Skeletal muscle cell (primary cell): ENCODE results near the gene HIVEP3.

Experiments used
- DNase-seq: peaks from one replicate; pipeline ENCODE4 v3.0.0-alpha.2; 2010; ENCODE audit warnings: low read depth
- H3K4me3 ChIP-seq: 2 replicates; pipeline ENCODE4 v1.5.1; 2011; ENCODE audit warnings: low read depth, mild to moderate bottlenecking, control low read depth, low read length, moderate library complexity

The HIVEP3 gene

GRCh38 chr1:41483960-41484401 lies 434.7 kb downstream of the HIVEP3 start:
- H3K4me3 ChIP-seq, result no peak overlapping the region
- DNase-seq, result no peak

GRCh38 chr1:41483001-41483850 lies 435.5 kb downstream of the HIVEP3 start:
- no peak overlapping the region for H3K4me3 ChIP-seq
- no peak for DNase-seq

DNA sequence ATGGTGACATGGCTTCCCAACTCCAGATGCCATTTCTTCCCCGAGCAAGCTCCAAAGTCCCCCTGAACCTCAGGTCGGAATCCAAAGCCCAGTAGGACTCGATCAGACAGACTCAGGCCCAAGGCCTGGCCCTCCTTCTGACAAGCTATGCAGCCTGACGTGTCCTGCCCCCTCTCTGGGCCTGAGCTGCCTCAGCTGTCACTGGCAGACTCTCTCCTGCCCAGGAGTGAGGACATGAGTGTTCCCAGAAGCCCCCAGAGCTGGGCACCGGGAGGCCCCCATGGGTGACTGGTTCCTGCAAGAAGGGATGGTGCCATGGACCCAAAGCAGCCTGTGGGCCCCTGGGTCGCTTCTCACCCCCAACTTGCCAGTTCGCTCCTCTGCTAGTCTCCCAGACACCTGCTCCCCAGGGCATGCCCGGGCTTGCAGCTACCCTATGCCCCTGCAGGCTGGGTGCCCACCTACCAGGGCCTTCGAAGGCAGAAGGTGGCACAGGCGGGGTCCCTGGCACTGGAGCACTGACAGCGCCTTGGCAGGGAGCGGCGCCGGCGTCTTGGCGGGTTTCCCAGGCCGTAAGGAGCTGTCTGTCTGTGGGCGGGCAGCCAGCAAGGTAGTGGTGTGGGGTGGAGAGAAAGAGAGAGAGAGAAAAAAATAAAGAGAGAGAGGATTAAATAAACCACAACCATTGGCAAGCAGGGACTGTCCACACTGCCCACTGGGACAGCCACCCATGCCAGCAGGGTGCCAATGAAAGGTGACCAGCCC lies 436.5 kb downstream of the HIVEP3 start:
- no peak overlapping the region for H3K4me3 ChIP-seq
- DNase-seq, result no peak

- H3K4me3 ChIP-seq, result no peak overlapping the region
- no peak for DNase-seq
These were observed 437.5 kb downstream of the HIVEP3 start for GRCh38 chr1:41481109-41481775.

- no peak for DNase-seq
- no peak overlapping the region for H3K4me3 ChIP-seq
These were observed 438.3 kb downstream of the HIVEP3 start for GRCh38 chr1:41480204-41481108.

DNA sequence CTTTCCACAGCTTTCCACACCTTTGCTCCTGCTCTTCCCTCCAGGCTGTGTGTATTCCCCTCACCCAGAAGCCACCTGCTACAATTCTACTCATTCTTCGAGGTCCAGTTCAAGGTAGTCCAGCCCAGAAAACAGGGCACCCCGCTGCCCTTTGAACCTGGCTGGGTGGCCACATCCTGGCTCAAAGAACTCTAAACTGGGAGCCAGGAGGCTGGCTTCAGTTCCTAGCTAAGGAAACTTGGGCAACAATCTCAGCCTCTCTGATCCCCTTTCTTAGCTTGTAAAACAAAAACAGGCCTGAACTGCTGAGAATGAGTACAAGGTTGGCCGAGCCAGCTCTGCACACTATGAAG lies 438.9 kb downstream of the HIVEP3 start:
- no peak overlapping the region for H3K4me3 ChIP-seq
- DNase-seq, result no peak

GRCh38 chr1:41479000-41479807 lies 439.5 kb downstream of the HIVEP3 start:
- H3K4me3 ChIP-seq, result no peak overlapping the region
- DNase-seq, result no peak

DNA sequence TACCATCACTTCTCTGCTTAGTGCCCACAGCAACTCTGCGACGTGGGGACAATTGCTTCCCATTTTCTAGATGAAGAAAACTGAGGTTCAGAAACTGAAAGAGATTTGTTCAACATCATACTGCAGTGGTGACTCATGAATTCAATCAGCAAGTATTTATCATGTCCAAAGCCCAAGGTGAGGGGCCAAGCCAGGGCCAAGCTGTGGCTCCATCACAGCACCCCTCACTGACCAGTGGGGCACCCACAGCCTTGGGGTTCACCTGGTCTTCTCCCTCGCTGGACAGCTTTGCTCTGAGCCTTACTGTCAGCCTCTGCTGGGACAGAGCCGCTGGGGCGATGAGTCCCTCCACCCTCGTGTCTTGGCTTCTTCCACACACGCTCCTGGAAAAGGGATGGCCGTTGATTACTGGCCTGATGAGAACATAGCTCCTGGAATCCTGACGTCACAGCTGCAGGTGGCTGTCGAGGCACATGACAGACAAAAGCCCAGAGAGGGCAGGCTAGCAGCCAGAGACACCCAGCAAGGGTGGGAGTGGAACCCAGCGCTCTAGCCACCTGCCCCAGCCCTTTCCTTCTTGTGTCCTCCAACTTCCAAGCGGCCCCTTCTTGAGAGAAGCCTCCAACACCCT lies 440.5 kb downstream of the HIVEP3 start:
- DNase-seq, result no peak

DNA sequence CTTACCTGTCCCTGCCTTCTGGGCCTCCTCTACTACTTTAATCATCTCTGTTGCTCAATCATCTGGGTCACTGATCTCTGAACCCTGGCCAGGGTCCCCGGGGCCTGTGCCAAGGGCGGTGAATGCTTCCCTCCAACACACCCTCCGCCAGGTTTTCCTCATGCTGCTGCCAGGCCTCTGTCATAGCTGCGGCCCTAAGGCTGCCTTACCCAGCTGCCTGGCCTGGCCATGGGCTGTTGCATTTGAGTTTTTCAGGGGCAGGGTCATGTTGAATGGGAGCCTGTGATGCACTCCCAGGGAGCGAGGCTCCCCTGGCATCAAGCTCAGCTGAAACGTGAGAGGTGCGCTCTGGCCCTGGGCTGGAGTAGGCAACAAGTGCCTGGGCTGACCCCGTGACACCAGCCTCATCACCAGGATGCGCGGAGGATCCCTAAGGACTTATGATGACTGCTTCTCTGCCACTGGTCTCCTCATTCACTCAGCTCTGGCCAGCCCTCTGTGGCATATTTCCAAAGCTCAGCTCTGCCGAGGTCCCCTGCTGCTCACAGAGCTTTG lies 441.8 kb downstream of the HIVEP3 start:
- no peak overlapping the region for H3K4me3 ChIP-seq
- DNase-seq, result no peak

More for the DNA sequence above, 440.5 kb downstream of the HIVEP3 start:
- no peak overlapping the region for H3K4me3 ChIP-seq

DNA sequence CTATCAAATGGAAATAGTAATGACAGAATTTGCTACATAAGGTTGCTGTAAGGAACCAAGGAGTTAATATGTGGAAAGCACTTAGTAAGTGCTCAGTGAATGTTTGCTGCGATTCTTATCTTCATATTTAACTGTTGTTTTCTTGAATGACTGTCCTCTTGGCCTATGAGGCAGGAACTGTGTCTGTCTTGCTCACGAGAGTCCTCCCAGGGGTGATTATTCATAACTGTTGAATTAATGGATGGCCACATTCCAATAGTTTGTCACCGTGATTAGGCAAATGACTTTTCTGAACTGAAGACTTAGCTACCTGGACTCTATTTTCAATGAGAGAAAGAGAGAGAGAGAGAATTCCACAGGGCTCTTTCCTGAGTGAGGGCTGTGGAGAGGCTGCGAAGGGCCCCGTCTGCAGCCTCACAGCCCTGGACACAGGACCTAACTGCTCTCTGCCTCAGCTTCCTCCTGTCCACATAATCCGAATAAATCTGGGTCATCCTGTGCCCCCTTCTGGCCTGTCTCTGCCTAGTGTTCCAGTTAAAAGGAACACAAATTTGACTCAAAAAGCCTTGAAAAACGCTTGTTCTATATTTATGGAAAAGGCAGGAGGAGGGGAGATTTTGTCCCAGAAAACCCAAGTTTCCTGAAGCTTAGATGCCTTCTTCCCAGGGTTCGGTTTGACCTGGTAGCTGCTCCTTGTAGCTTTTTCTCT lies 442.7 kb downstream of the HIVEP3 start:
- H3K4me3 ChIP-seq, result no peak overlapping the region
- no peak for DNase-seq

- no peak for DNase-seq
These were observed 443.4 kb downstream of the HIVEP3 start for GRCh38 chr1:41475346-41475745.

GRCh38 chr1:41474490-41475271 lies 444.0 kb downstream of the HIVEP3 start:
- DNase-seq, result no peak
- H3K4me3 ChIP-seq, result no peak overlapping the region

More at GRCh38 chr1:41475346-41475745, 443.4 kb downstream of the HIVEP3 start:
- no peak overlapping the region for H3K4me3 ChIP-seq

DNA sequence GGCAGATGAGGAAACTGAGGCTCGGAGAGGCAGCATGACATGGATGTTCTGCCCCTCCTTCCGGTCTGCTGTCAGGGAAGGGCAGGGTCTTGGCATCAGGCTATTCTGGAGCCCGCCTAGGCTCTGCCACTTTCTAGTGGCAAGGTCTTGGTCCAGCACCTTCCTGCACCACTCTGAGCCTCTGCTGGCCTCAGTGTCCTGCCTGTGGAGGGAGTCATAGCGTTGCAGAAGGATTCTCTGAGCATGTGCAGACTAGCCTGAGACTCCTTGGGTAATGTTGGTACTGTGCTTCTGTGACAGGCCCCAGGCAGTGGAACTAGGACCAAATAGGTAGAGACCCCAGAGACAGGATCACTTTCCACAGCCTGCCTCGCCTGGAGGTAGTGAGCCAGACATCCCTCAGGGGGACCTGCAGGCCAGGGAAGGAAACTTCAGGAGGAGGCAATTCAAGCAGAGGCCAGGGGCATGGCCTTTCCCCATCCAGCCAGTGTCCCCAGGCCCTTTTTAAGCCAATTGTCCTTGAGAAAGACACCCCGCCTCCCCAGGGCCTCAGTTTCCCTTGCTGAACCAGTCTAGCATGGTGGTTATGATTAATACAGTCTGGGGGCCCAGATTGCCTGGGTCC lies 444.9 kb downstream of the HIVEP3 start:
- DNase-seq, result no peak
- H3K4me3 ChIP-seq, result no peak overlapping the region

DNA sequence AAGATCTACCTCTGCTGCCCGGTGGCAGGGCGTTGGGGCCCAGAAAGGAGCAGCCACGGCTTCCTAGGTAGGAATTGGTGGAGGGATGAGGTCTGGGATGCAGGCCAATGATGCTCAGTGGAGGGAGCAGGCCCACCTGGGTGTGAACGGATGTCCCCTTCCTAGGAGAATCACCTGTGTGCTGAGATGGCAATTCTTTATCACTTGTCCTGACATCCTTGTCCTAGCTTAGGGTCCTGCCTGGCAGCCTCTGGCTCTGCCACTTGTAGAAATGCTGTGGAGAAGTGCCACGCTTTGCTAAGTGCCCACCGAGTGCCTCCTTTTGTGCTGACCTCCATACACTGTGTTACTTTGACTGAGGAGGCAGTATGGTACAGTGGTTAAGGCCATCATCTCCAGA lies 447.1 kb downstream of the HIVEP3 start:
- no peak overlapping the region for H3K4me3 ChIP-seq
- no peak for DNase-seq

GRCh38 chr1:41469706-41470105 lies 449.0 kb downstream of the HIVEP3 start:
- no peak for DNase-seq
- H3K4me3 ChIP-seq, result no peak overlapping the region
